ENCODE data around the gene HHLA2.

Gene HHLA2

GRCh38 chr3:108404368-108404767 lies 108.0 kb downstream of the HHLA2 start:
- TF ChIP-seq CTCF (IDR thresholded peaks at IDR 0.05), result no peak
- peaks cover 0 to 9% of the 10 kb centered on the region in 2 experiments for H3K4me1 ChIP-seq (ENCODE audit: control insufficient read depth in 1 of 2, insufficient read depth in 1 of 2, low read depth in 1 of 2, low read length in 1 of 2)
- no peaks in the 10 kb centered on the region for H3K27me3 ChIP-seq
- H3K9me3 ChIP-seq, result no peaks in the 10 kb centered on the region
- H3K4me3 ChIP-seq (ENCODE audit: low read depth in 1 of 2, low read length in 1 of 2), result no peak overlapping the region
- no peak overlapping the region for H3K27ac ChIP-seq
- no peaks in the 10 kb centered on the region for H3K36me3 ChIP-seq

GRCh38 chr3:108406063-108406660 lies 109.8 kb downstream of the HHLA2 start:
- Histone ChIP-seq H3K4me3 (ENCODE audit: low read depth in 1 of 2, low read length in 1 of 2) (no peak overlapping the region), H3K27ac (no peak overlapping the region), H3K4me1 (ENCODE audit: control insufficient read depth in 1 of 2, insufficient read depth in 1 of 2, low read depth in 1 of 2, low read length in 1 of 2) (peaks cover 0 to 9% of the 10 kb centered on the region in 2 experiments), H3K27me3 (no peaks in the 10 kb centered on the region), H3K36me3 (no peaks in the 10 kb centered on the region), H3K9me3 (no peaks in the 10 kb centered on the region)
- no peak for TF ChIP-seq CTCF (IDR thresholded peaks at IDR 0.05)

- no peak overlapping the region for H3K4me3 ChIP-seq (ENCODE audit: low read depth in 1 of 2, low read length in 1 of 2)
- no peaks in the 10 kb centered on the region for H3K9me3 ChIP-seq
- H3K27me3 ChIP-seq, result no peaks in the 10 kb centered on the region
- no peak overlapping the region for H3K27ac ChIP-seq
- no peaks in the 10 kb centered on the region for H3K36me3 ChIP-seq
- H3K4me1 ChIP-seq (ENCODE audit: control insufficient read depth in 1 of 2, insufficient read depth in 1 of 2, low read depth in 1 of 2, low read length in 1 of 2), result peaks cover 0 to 9% of the 10 kb centered on the region in 2 experiments
- TF ChIP-seq CTCF (IDR thresholded peaks at IDR 0.05), result no peak
These were observed 110.4 kb downstream of the HHLA2 start for GRCh38 chr3:108406661-108407206.

- TF ChIP-seq CTCF (IDR thresholded peaks at IDR 0.05), result no peak
- H3K4me1 ChIP-seq (ENCODE audit: control insufficient read depth in 1 of 2, insufficient read depth in 1 of 2, low read depth in 1 of 2, low read length in 1 of 2), result peaks cover 0 to 9% of the 10 kb centered on the region in 2 experiments
- no peak overlapping the region for H3K4me3 ChIP-seq (ENCODE audit: low read depth in 1 of 2, low read length in 1 of 2)
- H3K36me3 ChIP-seq, result no peaks in the 10 kb centered on the region
- no peak overlapping the region for H3K27ac ChIP-seq
- no peaks in the 10 kb centered on the region for H3K27me3 ChIP-seq
- H3K9me3 ChIP-seq, result no peaks in the 10 kb centered on the region
These were observed 111.5 kb downstream of the HHLA2 start for GRCh38 chr3:108407886-108408285.

- Histone ChIP-seq H3K36me3 (no peaks in the 10 kb centered on the region), H3K27ac (no peak overlapping the region), H3K27me3 (no peaks in the 10 kb centered on the region), H3K4me3 (ENCODE audit: low read depth in 1 of 2, low read length in 1 of 2) (no peak overlapping the region), H3K9me3 (no peaks in the 10 kb centered on the region), H3K4me1 (ENCODE audit: control insufficient read depth in 1 of 2, insufficient read depth in 1 of 2, low read depth in 1 of 2, low read length in 1 of 2) (peaks cover 0 to 9% of the 10 kb centered on the region in 2 experiments)
- TF ChIP-seq CTCF (IDR thresholded peaks at IDR 0.05), result no peak
These were observed 112.8 kb downstream of the HHLA2 start for GRCh38 chr3:108408883-108409799.
